Suprapubic skin (tissue), 4 donors: ENCODE measurements around the gene CDC6. TPM values are rescaled to one million over a fixed set of nuclear protein-coding genes. Genes with fewer than 3 reads are reported as not detected.

Experiments used
- DNase-seq, 2 donors: peaks; one replicate each; pipeline ENCODE4 v3.0.0-alpha.2; 2019; ENCODE audit warnings: low spot score in 2 of 2
- H3K27ac ChIP-seq: fragments of 200-600 bp; sonication (generic); one replicate; pipeline ENCODE4 v1.5.1; 2019
- H3K27me3 ChIP-seq: fragments of 200-600 bp; sonication (generic); one replicate; pipeline ENCODE4 v1.5.1; 2019
- H3K36me3 ChIP-seq: fragments of 200-600 bp; sonication (generic); one replicate; pipeline ENCODE4 v1.5.1; 2019
- H3K4me1 ChIP-seq: fragments of 200-600 bp; sonication (generic); one replicate; pipeline ENCODE4 v1.5.1; 2019
- H3K4me3 ChIP-seq: fragments of 200-600 bp; sonication (generic); one replicate; pipeline ENCODE4 v1.5.1; 2019; ENCODE audit warnings: mild to moderate bottlenecking
- H3K9me3 ChIP-seq: fragments of 200-600 bp; sonication (generic); one replicate; pipeline ENCODE4 v1.5.1; 2019
- CTCF ChIP-seq, 2 donors: fragments of 200-600 bp in 1 of 2; fragments of 450-650 bp in 1 of 2; sonication (generic) in 1 of 2; IDR thresholded peaks; one replicate each; pipeline ENCODE4 v1.5.1; 2016 to 2019; ENCODE audit warnings: antibody characterized with exemption in 2 of 2, mild to moderate bottlenecking in 1 of 2, moderate library complexity in 1 of 2
- EP300 ChIP-seq: sonication (generic); formaldehyde crosslinking; IDR thresholded peaks from one replicate; pipeline ENCODE4 v1.6.1; 2017; ENCODE audit warnings: antibody characterized with exemption
- POLR2A ChIP-seq, 2 donors: fragments of 450-650 bp; IDR thresholded peaks; one replicate each; pipeline ENCODE4 v1.6.1; 2017; ENCODE audit warnings: antibody characterized with exemption in 2 of 2, mild to moderate bottlenecking in 2 of 2, moderate library complexity in 2 of 2
- POLR2AphosphoS5 ChIP-seq, 3 donors: sonication (generic); formaldehyde crosslinking; IDR thresholded peaks; one replicate each; pipeline ENCODE4 v1.6.1; 2017; ENCODE audit warnings: antibody characterized with exemption in 3 of 3
- WGBS: methylation state at CpG from one replicate; pipeline ENCODE4 v1.1.5; 2018; 5-methylcytosine and 5-hydroxymethylcytosine counted together
- total RNA-seq, 4 donors: library from RNA; depleted of rRNA; stranded (reverse); fragments of >200 nt; gene quantifications; one replicate each; pipeline ENCODE4 v1.1.0, GENCODE V29; 2016

The CDC6 gene
- total RNA-seq, 4 donors from 2014 or later, result 2.7 to 5.3 (median 3.3) TPM

GRCh38 chr17:40347319-40348135, 59.8 kb downstream of the CDC6 start:
- DNase-seq, result no peak
- peaks cover 26% of the 10 kb centered on the region for H3K36me3 ChIP-seq
- peak overlapping the region; percentile 70 for H3K4me3 ChIP-seq
- 43% methylated on average over 9 of the region's 9 CpGs for WGBS
- peak overlapping the region; percentile 96 for H3K27ac ChIP-seq
- TF ChIP-seq EP300 (no peak), CTCF (IDR thresholded peaks at IDR 0.05) (no peak), POLR2A (IDR thresholded peaks at IDR 0.05) (no peak), POLR2AphosphoS5 (IDR thresholded peaks at IDR 0.05) (no peak)
- no peaks in the 10 kb centered on the region for H3K9me3 ChIP-seq
- H3K27me3 ChIP-seq, result no peaks in the 10 kb centered on the region
- H3K4me1 ChIP-seq, result peaks cover 94% of the 10 kb centered on the region

- Histone ChIP-seq H3K27ac (peak overlapping the region; percentile 96), H3K27me3 (no peaks in the 10 kb centered on the region), H3K9me3 (no peaks in the 10 kb centered on the region), H3K4me1 (peaks cover 88% of the 10 kb centered on the region), H3K4me3 (no peak overlapping the region), H3K36me3 (peaks cover 31% of the 10 kb centered on the region)
- DNase-seq, result no peak
- TF ChIP-seq EP300, result no peak
- TF ChIP-seq POLR2A (IDR thresholded peaks at IDR 0.05), result no peak
- WGBS, result 32% methylated on average over 5 of the region's 5 CpGs
Measured at GRCh38 chr17:40348136-40348504, 60.4 kb downstream of the CDC6 start.

DNA sequence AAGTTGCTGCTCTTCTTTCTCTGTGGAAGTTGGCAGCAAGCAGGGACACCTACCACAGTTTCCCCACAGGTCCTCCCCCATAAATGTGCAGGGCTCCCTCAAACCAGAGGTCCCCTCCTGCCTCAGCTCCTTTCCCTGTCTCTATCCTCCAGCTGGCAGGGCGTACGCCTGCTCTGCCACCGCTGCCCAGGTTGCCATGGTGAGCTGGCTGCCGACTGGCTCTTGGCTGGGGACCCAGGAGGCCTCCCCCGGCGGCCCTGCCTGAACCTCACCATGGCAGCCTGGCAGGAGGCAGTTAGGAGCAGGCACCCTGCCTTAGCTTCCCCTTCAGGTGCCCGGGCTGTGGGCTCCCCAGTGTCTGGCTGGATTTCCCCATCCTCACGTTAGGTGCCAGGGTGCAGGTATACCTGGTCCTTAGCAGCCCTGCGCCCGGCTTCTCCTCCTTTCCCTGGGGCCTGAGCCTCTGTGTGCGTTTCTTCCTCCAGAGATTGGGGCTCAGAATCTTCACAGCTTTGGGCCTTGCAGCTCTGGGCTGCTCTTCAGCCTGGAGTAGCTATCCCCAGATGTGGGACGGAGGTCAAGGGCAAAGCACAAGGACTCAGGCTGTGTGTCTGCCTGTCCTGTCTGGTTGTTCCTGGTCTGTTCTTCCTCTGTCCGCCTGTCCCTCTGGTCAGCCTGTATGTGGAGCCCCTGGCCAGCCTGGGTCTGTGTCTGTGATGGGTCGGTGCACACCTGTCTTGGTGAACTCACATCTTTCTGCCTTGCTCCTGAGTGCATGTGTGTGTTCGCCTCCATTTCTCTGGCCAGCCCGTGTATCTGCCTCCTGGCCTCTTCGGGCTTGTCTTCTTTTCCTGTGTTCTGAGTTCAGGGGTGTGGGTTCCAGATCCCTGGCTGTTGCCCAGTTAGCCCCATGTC, 61.1 kb downstream of the CDC6 start:
- H3K27me3 ChIP-seq, result no peaks in the 10 kb centered on the region
- TF ChIP-seq POLR2AphosphoS5 (IDR thresholded peaks at IDR 0.05), result no peak
- WGBS, result 23% methylated on average over 12 of the region's 17 CpGs
- peak overlapping the region; percentile 96 for H3K27ac ChIP-seq
- no peak overlapping the region for H3K4me3 ChIP-seq
- H3K4me1 ChIP-seq, result peaks cover 81% of the 10 kb centered on the region
- H3K9me3 ChIP-seq, result no peaks in the 10 kb centered on the region
- DNase-seq, result no peak
- H3K36me3 ChIP-seq, result peaks cover 38% of the 10 kb centered on the region

GRCh38 chr17:40349477-40349894, 61.8 kb downstream of the CDC6 start:
- Histone ChIP-seq H3K9me3 (no peaks in the 10 kb centered on the region), H3K4me1 (peaks cover 74% of the 10 kb centered on the region), H3K36me3 (peaks cover 45% of the 10 kb centered on the region), H3K27ac (peak overlapping the region; percentile 79), H3K4me3 (no peak overlapping the region), H3K27me3 (no peaks in the 10 kb centered on the region)
- WGBS, result 20% methylated on average over 1 of the region's 10 CpGs
- TF ChIP-seq POLR2AphosphoS5 (IDR thresholded peaks at IDR 0.05), result no peak
- TF ChIP-seq EP300, result no peak
- TF ChIP-seq CTCF (IDR thresholded peaks at IDR 0.05), result no peak
- no peak for TF ChIP-seq POLR2A (IDR thresholded peaks at IDR 0.05)
- peak in 1 of 2 donors; percentile 72 for DNase-seq

DNA sequence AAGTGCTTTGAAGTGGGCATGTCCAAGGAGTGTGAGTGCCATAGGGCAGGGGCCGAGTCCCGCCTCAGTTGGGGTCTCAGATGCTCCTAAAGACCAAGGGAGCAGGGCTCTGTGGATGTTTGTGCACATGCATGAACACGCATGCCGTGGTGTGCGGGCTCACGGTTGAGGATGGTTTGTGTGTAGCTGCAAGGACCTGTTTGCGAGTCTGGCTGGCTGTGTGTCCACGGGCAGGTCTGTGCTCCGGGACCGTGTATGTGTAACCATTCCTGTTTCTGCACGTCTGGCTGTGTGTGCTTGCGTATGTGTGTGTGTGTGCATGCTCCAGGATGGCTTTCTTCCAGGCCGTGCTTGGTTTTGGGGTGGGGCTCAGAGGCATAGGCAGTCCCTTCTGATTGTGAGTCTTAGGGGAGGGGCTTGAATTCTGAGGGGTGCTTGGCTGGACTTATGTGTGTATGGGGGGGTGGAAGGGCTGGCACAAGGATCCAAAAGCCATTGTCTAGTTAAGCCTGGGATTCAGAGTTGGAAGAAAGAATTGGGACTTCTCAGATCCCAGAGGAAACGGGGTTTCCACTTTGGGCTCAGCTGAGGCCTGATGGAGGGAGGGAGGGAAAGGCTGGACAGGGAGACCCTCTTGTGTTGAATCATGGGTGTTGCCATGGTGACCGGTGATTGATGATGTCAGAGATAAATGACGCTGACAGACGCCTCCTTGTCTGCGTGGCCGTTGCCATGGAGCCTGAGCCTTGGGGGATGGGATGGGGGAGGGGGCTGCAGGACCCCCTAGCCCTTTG, 62.4 kb downstream of the CDC6 start:
- peak overlapping the region; percentile 79 for H3K27ac ChIP-seq
- TF ChIP-seq POLR2A (IDR thresholded peaks at IDR 0.05), result no peak
- TF ChIP-seq CTCF (IDR thresholded peaks at IDR 0.05), result no peak
- peak in 1 of 3 donors; percentile 2 for TF ChIP-seq POLR2AphosphoS5 (IDR thresholded peaks at IDR 0.05)
- no peak for TF ChIP-seq EP300
- peak in 1 of 2 donors; percentile 70 for DNase-seq
- peaks cover 49% of the 10 kb centered on the region for H3K36me3 ChIP-seq
- no peaks in the 10 kb centered on the region for H3K9me3 ChIP-seq
- no peak overlapping the region for H3K4me3 ChIP-seq
- peaks cover 73% of the 10 kb centered on the region for H3K4me1 ChIP-seq
- 26% methylated on average over 17 of the region's 19 CpGs for WGBS
- H3K27me3 ChIP-seq, result no peaks in the 10 kb centered on the region
